Kidney glomerular epithelial cell (primary cell): ENCODE measurements around the gene FLNC.

ENCODE experiments used
- DNase-seq: peaks from one replicate; lab custom pipeline; 2025; lab: John Stamatoyannopoulos, UW

The FLNC gene

GRCh38 chr7:128894101-128894440 is 63.9 kb downstream of the FLNC start:
- DNase-seq = no peak

GRCh38 chr7:128895320-128895719 is 65.1 kb downstream of the FLNC start:
- DNase-seq = no peak

- DNase-seq = no peak
Observed at GRCh38 chr7:128899392-128899791, 69.2 kb downstream of the FLNC start.

- no peak for DNase-seq
Observed at GRCh38 chr7:128900237-128900636, 70.0 kb downstream of the FLNC start.

GRCh38 chr7:128902761-128903585 is 72.8 kb downstream of the FLNC start:
- DNase-seq = no peak

GRCh38 chr7:128903621-128904361 is 73.6 kb downstream of the FLNC start:
- DNase-seq = no peak

- DNase-seq = peak; percentile 50
Observed at GRCh38 chr7:128904381-128905197, 74.4 kb downstream of the FLNC start.

- no peak for DNase-seq
Observed at GRCh38 chr7:128906001-128906765, 76.0 kb downstream of the FLNC start.

- no peak for DNase-seq
Observed at GRCh38 chr7:128906766-128907559, 76.8 kb downstream of the FLNC start.
